C4-2B (cell line): ENCODE results near the gene GARIN5B.

Experiments
- H3K27ac ChIP-seq: fragments of 450-650 bp; 2 replicates; pipeline ENCODE4 v1.5.1; 2017
- ZFX ChIP-seq: fragments of 450-650 bp; IDR thresholded peaks from 2 replicates; pipeline ENCODE4 v1.6.1; 2017
- TF ChIP-seq, protein P1 (sequence below): fragments of 450-650 bp; conservative IDR thresholded peaks from 2 replicates; pipeline ENCODE4 v1.5.1; 2017; ENCODE audit warnings: mild to moderate bottlenecking

Gene GARIN5B

DNA sequence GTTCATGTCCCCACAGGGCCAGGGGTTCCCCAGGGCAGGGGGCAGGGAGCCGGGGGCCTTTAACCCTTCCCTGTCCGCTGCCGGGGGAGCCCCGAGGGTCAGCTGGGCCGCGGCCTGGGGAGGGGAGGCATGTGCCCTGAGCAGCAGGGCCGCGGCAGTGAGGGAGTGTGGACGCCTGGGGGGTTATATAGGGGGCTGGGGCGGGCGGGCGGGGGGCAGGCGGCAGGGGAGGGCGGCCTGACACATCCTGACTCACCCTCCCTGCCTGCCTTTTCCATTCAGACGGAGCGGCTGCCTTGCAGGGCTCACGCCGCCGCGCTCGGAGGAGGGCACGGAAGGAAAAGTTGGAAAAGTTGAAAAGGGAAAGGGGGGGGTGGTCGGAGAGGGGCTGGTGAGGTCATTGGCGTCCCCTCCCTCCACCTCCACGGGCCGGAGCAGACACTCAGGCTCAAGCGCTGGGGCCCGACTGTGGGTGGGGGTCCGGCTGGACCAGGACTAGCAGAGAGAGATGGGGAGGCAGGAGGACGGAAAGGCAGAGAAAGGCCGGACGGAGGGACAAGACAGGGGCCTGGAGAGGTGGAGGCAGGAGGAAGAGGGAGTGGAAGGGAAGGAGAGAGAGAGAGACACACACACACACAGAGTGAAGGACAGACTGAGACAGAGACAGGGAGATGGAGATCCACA is 7.4 kb upstream of the GARIN5B start, which contains the start of gene IL11:
TSS of gene IL11 (minus strand) at position 159 of the 684 bp plus-strand sequence. CDS start at position 6, 153 bp downstream.
- H3K27ac ChIP-seq: no peak within 1 kb of the TSS

GRCh38 chr19:55369653-55370304 is 6.7 kb upstream of the GARIN5B start:
- TF ChIP-seq ZFX: no peak
- TF ChIP-seq, protein P1, sequence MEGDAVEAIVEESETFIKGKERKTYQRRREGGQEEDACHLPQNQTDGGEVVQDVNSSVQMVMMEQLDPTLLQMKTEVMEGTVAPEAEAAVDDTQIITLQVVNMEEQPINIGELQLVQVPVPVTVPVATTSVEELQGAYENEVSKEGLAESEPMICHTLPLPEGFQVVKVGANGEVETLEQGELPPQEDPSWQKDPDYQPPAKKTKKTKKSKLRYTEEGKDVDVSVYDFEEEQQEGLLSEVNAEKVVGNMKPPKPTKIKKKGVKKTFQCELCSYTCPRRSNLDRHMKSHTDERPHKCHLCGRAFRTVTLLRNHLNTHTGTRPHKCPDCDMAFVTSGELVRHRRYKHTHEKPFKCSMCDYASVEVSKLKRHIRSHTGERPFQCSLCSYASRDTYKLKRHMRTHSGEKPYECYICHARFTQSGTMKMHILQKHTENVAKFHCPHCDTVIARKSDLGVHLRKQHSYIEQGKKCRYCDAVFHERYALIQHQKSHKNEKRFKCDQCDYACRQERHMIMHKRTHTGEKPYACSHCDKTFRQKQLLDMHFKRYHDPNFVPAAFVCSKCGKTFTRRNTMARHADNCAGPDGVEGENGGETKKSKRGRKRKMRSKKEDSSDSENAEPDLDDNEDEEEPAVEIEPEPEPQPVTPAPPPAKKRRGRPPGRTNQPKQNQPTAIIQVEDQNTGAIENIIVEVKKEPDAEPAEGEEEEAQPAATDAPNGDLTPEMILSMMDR: no peak
- H3K27ac ChIP-seq: no peak overlapping the region

More for the DNA sequence above, 7.4 kb upstream of the GARIN5B start, which contains the start of gene IL11:
- TF ChIP-seq, protein P1: no peak
- TF ChIP-seq ZFX: no peak

GRCh38 chr19:55368701-55369563 is 5.9 kb upstream of the GARIN5B start:
- H3K27ac ChIP-seq: no peak overlapping the region
- TF ChIP-seq, protein P1: no peak
- TF ChIP-seq ZFX: no peak

- H3K27ac ChIP-seq: no peak overlapping the region
- no peak for TF ChIP-seq ZFX
Measured at GRCh38 chr19:55368106-55368505, 5.0 kb upstream of the GARIN5B start.

DNA sequence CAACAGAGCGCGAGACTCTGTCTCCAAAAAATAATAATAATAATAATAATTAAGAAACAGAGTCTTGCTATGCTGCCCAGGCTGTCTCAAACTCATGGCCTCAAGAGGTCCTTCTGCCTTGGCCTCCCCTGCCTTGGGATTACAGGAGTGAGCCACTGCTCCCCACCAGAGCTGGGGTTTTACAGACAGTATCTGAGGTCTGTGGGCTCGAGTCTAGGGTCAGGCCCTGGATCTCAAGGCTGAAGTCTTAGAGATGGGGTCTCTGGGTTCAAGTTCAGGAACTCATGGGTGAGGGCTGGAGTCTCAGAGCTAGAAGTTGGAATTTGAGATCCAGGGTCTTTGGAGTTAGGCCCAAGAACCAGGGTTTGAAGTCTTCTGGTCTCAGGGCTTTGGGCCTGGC is 3.7 kb upstream of the GARIN5B start:
- H3K27ac ChIP-seq: no peak overlapping the region
- TF ChIP-seq, protein P1: no peak
- no peak for TF ChIP-seq ZFX

- TF ChIP-seq, protein P1: no peak
- no peak for TF ChIP-seq ZFX
- H3K27ac ChIP-seq: no peak overlapping the region
Measured at GRCh38 chr19:55365964-55366363, 2.9 kb upstream of the GARIN5B start.

- H3K27ac ChIP-seq: no peak overlapping the region
- no peak for TF ChIP-seq ZFX
- TF ChIP-seq, protein P1: no peak
Measured at GRCh38 chr19:55365245-55365644, 2.2 kb upstream of the GARIN5B start.
